NCI-H1048 (cell line): Measurements from ENCODE around the gene OR4D10.
"Not testable (repeated sequence)": the region's sequence is repeated elsewhere in the genome, so short reads cannot be mapped to it uniquely, and the experiment has no call there.

Experiments
- DNase-seq: peaks from one replicate; lab custom pipeline; 2025; lab: John Stamatoyannopoulos, UW

The OR4D10 gene

GRCh38 chr11:59473015-59473414 lies at the start of gene OR4D10:
Gene OR4D10, plus strand, starts transcription at chr11:59473315. Its CDS starts 4,115 bp downstream, at chr11:59477430.
- no peak for DNase-seq

DNA sequence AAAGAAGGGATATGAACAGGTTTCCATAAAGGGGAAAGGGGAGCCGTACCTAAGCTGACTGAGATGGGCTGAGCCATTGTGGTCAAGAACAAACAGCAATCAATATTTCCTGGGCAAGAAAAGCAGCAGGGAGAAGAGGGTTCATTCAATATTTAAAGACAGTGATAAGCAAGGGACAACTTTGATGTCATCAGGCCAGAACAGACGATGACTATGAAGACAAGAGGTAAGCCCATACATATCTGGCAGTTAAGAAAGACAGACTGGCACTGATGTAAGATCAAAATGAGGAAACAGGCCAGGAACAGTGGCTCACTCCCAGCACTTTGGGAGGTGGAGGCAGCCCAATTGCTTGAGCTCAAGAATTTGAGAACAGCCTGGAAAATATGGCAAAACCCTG lies 49.3 kb upstream of the OR4D10 start:
- DNase-seq = no peak

- no peak for DNase-seq
These were observed 48.0 kb upstream of the OR4D10 start for GRCh38 chr11:59425131-59425530.

DNA sequence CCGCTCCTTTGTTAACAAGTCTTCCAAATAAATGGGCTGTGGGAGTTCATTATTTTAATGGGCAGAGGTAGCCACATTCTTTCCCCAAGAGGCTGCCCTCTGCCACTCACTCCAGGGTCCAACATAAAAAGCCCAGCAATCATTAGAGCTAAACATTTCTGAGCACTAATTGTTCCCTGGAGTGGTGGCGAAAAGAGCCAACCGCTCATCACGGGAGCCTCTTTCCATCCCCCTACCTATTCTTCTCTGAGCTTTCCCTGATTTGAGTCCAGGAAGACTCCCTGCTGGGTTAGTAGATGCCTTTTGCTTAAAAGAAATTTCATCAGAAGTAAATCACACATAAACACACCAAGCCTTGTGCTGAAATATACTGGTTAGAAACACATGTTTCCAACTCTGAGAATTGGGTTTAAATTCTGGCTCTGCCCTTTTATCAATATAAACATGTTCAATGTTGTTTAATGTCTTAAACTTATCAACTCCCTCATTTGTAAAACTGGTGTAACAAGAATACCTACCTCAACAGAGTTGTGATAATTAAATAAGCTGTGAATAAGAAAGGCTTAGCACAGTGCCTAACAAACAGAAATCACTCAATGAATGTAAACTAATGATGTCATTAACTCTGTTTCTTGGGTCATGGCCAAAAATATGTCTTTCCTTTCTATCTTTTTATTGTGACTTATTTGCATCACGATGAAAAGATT lies 46.6 kb upstream of the OR4D10 start, which contains the start of gene OR5A2:
OR5A2 (minus strand) TSS at position 53 of the 707 bp plus-strand sequence. CDS start 3,460 bp downstream, outside the sequence.
- DNase-seq = no peak

- DNase-seq = no peak
These were observed 46.1 kb upstream of the OR4D10 start for GRCh38 chr11:59427068-59427382.

GRCh38 chr11:59429924-59430516 lies 43.1 kb upstream of the OR4D10 start:
- DNase-seq = peak; percentile 19

- no peak for DNase-seq
These were observed 36.9 kb upstream of the OR4D10 start, which contains the start of gene OR5A1 for GRCh38 chr11:59436169-59436568. Gene OR5A1, plus strand, starts transcription at chr11:59436469. Its CDS starts 6,700 bp downstream, at chr11:59443169.

DNA sequence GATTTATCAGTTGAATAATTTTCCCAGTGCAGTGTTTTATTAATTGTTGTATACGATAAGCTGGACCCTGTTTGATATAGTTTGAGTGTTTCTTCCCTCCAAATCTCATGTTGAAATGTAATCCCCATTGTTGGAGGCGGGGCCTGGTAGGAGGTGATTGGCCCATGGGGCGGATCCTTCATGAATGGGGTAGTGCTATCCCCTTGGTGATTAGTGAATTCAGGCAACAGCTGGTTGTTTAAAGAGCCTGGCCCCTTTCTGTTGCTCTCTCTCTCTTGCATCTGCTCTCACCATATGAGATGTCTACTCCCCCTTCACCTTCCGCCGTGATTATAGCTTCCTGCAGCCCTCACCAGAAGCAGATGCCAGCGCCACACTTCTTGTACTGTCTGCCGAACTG lies 35.3 kb upstream of the OR4D10 start:
- DNase-seq = no peak

DNA sequence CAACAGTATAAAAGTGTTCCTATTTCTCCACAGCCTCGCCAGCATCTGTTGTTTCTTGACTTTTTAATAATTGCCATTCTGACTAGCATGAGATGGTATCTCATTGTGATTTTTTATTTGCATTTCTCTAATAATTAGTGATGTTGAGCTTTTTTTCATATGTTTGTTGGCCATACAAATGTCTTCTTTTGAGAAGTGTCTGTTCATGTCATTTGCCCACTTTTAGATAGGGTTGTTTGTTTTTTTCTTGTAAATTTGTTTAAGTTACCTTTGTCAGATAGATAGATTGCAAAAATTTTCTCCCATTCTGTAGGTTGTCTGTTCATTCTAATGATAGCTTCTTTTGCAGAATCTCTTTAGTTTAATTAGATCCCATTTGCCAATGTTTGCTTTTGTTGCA lies 27.5 kb upstream of the OR4D10 start:
- DNase-seq = not testable (repeated sequence)

- DNase-seq = no peak
These were observed 24.6 kb upstream of the OR4D10 start for GRCh38 chr11:59448484-59448883.

GRCh38 chr11:59456661-59457060 lies 16.5 kb upstream of the OR4D10 start, which contains the start of gene OR4D6:
Gene OR4D6, plus strand, starts transcription at chr11:59456961. Its CDS starts 0 bp downstream, at chr11:59456961.
- DNase-seq = no peak

DNA sequence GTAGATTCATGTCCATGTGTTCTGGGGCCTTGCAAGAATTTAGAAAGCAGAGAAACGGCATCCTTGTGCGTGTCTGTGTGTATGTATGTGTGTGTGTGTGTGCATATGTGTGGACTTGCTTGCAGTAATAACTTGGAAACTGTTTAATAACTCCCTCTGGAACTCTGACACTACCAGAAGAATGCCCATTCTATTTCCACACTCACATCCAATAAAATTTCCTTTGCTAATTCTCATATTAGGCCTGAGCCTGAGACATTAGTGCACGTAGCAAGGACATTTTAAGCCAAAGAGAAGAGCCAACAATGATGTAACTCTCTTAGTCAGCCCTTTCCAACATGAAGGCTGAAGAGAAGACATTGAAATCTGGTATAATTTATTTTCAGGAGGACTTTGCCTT lies 13.2 kb upstream of the OR4D10 start:
- DNase-seq = no peak

- no peak for DNase-seq
These were observed 9.9 kb upstream of the OR4D10 start for GRCh38 chr11:59463190-59463641.

DNA sequence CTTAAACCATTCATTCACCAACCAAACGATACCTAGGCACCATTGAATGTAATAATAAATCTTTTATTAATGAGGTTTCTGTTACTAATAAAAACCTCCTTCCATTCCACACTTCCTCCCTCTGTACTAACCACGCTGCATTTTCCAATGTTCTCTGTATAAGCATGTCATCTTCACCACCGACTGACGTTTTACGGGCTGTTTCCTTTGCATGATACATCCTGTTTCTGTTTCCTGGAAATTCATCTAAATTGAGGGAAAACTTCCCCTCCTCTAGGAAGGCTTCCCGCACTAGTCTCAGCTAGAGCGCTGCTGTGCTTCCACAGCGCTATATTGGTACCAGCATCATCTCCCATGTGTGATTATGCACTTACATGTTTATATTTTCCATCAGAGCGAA lies 2.1 kb downstream of the OR4D10 start:
- no peak for DNase-seq

GRCh38 chr11:59479906-59480305 lies 6.8 kb downstream of the OR4D10 start:
- DNase-seq = no peak

DNA sequence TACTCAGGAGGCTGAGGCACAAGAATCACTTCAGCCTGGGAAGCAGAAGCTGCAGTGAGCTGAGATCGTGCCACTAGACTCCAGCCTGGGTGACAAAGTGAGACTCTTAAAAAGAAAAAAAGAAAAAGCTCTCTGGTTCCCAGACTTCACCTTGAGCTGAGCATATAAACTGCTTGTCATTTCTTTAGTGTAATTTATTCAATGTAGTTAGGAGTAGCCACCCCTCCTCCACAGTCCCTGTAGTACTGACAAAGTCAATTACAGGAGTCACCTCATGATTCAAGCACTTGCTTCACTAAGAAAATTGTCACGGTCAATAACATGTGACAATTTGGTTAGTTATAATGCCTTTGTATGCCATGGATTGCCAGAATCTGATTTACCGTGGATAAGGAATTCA lies 7.2 kb downstream of the OR4D10 start:
- DNase-seq = no peak

GRCh38 chr11:59501931-59502330 lies 28.8 kb downstream of the OR4D10 start:
- no peak for DNase-seq

DNA sequence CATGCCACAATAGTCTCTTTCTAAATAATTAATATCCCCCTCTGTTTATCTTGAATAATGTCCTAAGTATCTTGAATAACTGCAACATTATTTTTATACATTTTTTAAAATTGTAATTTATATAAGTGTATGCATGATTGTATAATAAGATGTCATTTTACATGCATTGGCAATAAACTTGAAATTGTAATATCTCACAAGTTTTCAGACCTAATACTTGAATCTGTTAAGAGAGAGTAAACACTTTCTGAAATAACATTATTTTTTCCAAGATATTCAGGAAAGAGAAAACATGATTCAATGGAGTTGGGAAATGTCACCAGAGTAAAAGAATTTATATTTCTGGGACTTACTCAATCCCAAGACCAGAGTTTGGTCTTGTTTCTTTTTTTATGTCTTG lies 30.2 kb downstream of the OR4D10 start, which contains the start of gene OR4D11:
OR4D11 (plus strand) TSS at position 301 of the 400 bp plus-strand sequence; CDS start at position 301, 0 bp downstream.
- DNase-seq = no peak

DNA sequence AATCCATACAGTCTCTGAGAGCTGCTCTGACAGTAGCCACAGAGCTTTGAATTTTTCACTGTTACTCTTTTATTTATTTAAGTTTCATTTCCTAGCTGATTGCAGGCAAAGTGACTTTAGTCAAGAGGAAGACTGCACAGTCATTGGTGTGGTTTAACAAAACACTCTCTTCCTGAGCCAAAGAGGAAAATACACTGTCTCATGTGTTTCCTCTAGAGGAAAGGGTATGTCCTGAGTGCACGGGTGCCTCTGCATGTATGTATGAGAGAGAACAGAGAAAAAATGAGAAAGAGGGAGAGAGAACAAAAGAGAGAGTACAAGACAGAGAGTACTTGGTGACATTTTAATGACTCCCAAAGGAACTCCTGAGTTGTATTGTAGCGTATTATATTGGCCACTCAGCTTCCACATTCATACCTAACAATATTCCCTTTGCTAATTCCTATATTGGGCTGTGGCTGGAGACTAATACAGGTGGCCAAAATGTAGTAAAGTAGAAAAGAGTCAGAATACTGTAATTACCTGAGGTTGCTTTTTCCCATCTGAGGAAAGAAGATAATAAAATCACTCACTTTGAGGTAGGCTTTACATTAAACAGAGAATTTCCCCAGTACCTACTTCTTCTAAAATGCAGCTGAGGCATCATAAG lies 38.0 kb downstream of the OR4D10 start, which contains the start of gene OR4D9:
OR4D9 (plus strand) TSS at position 599 of the 649 bp plus-strand sequence. CDS start 3,374 bp downstream, outside the sequence.
- DNase-seq = no peak

DNA sequence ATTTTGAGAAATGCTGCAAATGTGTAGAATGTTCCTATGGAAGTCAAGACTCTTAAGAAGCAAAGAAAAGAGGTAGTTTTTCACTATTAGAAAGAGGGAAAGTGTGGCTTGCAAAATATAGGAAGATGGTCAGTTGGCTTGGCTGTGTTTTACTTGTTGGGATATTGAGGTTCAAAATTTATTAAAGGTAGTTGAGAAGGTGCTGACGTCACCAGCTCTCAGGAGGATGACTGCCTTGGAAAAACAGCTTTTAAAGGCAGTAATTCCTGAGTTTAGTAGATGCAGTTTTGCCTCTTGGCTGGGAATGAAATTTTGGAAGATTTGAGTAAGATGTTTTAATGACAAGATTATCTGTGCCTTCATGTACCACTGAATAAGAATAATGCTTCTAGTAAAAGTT lies 38.6 kb downstream of the OR4D10 start:
- DNase-seq = no peak

GRCh38 chr11:59520139-59520538 lies 47.0 kb downstream of the OR4D10 start:
- not testable (repeated sequence) for DNase-seq

DNA sequence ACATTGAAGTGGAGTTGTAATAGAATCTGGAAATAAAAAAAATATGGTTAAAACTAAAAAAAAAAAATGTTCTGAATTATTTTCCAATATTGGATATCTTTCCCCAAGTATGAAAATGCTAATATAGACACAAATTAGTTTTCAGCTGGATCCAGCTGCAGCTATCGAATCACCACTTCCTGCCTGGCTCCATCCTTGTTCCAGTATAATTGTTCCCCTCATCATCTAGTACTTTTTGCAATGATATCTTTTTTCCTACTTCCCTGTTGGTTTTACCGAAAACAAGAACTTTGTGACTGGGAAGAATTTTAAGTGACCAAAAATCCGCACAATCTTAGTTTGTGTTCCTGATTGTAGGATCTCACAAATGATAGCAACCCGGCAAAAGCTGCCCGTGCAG lies 47.6 kb downstream of the OR4D10 start:
- no peak for DNase-seq

- no peak for DNase-seq
These were observed 50.4 kb downstream of the OR4D10 start for GRCh38 chr11:59523541-59523940.
